Spleen (tissue), 11 donors: ENCODE results near the gene RIN2. TPM values are rescaled to one million over a fixed set of nuclear protein-coding genes. Genes with fewer than 3 reads are reported as not detected.

Source experiments
- DNase-seq: peaks from one replicate; pipeline ENCODE4 v3.0.0-alpha.2; 2020
- H3K27ac ChIP-seq, 8 donors: fragments of 200-600 bp; sonication (generic) in 7 of 8; 1 replicate in 4 of 8; 2 replicates in 4 of 8; pipeline versions ENCODE4 v1.5.0 to v1.8.0; 2016 to 2021; ENCODE audit warnings: inconsistent platforms in 4 of 8, mild to moderate bottlenecking in 4 of 8, moderate library complexity in 1 of 8
- H3K27me3 ChIP-seq, 7 donors: fragments of 200-600 bp; sonication (generic) in 6 of 7; replicated peaks in 1 of 7; 1 replicate in 4 of 7; 2 replicates in 3 of 7; pipeline versions ENCODE4 v1.5.0 to v1.8.0; 2016 to 2021; ENCODE audit warnings: inconsistent platforms in 3 of 7, mild to moderate bottlenecking in 1 of 7
- H3K36me3 ChIP-seq, 6 donors: fragments of 200-600 bp; sonication (generic) in 5 of 6; 1 replicate in 4 of 6; 2 replicates in 2 of 6; pipeline versions ENCODE4 v1.5.0 to v1.8.0; 2016 to 2021; ENCODE audit warnings: inconsistent platforms in 2 of 6
- H3K4me1 ChIP-seq, 6 donors: fragments of 200-600 bp; sonication (generic) in 5 of 6; 1 replicate in 3 of 6; 2 replicates in 3 of 6; pipeline versions ENCODE4 v1.5.0 to v1.8.0; 2016 to 2021; ENCODE audit warnings: inconsistent platforms in 3 of 6
- H3K4me3 ChIP-seq, 8 donors: fragments of 200-600 bp; sonication (generic) in 7 of 8; 1 replicate in 4 of 8; 2 replicates in 4 of 8; pipeline versions ENCODE4 v1.5.0 to v1.8.0; 2016 to 2021; ENCODE audit warnings: inconsistent platforms in 4 of 8, mild to moderate bottlenecking in 4 of 8, moderate library complexity in 2 of 8
- H3K9me3 ChIP-seq, 8 donors: fragments of 200-600 bp; sonication (generic) in 7 of 8; 1 replicate in 4 of 8; 2 replicates in 4 of 8; pipeline versions ENCODE4 v1.5.0 to v1.8.0; 2016 to 2021; ENCODE audit warnings: inconsistent platforms in 4 of 8
- POLR2A ChIP-seq, 3 donors: fragments of 450-650 bp; IDR thresholded peaks; one replicate each; pipeline ENCODE4 v1.5.1; 2017; ENCODE audit warnings: antibody characterized with exemption in 3 of 3, mild to moderate bottlenecking in 1 of 3
- POLR2AphosphoS5 ChIP-seq, 3 donors: sonication (generic); formaldehyde crosslinking; IDR thresholded peaks; one replicate each; pipeline ENCODE4 v1.5.1; 2017; ENCODE audit warnings: antibody characterized with exemption in 3 of 3
- whole genome bisulfite sequencing, 5 donors: extraction: QIAGEN DNeasy Blood & Tissue Kit in 3 of 5; methylation state at CpG; one replicate each; pipeline versions ENCODE4 v1.1.5 to v1.1.7; 2013 to 2018; 5-methylcytosine and 5-hydroxymethylcytosine counted together
- intact Hi-C: fragments of 100-400 bp; cut with DNase I; formaldehyde crosslinking; loops from one replicate; pipeline ENCODE4 v1.15.0; 2023; ENCODE audit warnings: low total_unique reads
- polyA plus RNA-seq, 3 donors: library from polyadenylated mRNA; stranded (reverse); fragments of 200-250 nt; gene quantifications; one replicate each; pipeline ENCODE4 v1.2.1, GENCODE V29; 2013
- total RNA-seq, 7 donors: library from RNA; depleted of rRNA in 3 of 7; stranded (reverse); fragments of >200 nt in 3 of 7; fragmentation: NEBNext Ultra II Directional in 4 of 7; extraction: Animal tissue kit (Norgen Biotek cat#: 25700) in 4 of 7; gene quantifications; one replicate each; pipeline versions ENCODE4 v1.1.0 to v1.2.1, GENCODE V29; 2016 to 2021
- TF ChIP-seq, protein P1 (sequence below), 11 experiments: fragments of 200-600 bp in 7 of 11; fragments of 450-650 bp in 4 of 11; sonication (generic) in 4 of 11; IDR thresholded peaks in 8 of 11; conservative IDR thresholded peaks in 3 of 11; 1 replicate in 7 of 11; 2 replicates in 4 of 11; pipeline versions ENCODE4 v1.4.0 to v1.8.0; 2016 to 2021; ENCODE audit warnings: antibody characterized with exemption in 11 of 11, inconsistent platforms in 4 of 11, mild to moderate bottlenecking in 1 of 11
- donor health status: healthy with polysubstance abuse.
- donor health status: DM: no; HTN: no; CAD: no; lungs with moderate emphysema.
- donor health status: DM: no; HTN: no; CAD: no.
- donor health status: Bipolar disorder and iron deficiency.
- donor health status: healthy.
- donor health status: DM: no; HTN: no; CAD: no.
- donor health status: DM: yes; HTN: yes; CAD: no.

The RIN2 gene
- total and polyA plus RNA-seq, 10 donors = 4.8 to 135 (median 64.0) TPM

DNA sequence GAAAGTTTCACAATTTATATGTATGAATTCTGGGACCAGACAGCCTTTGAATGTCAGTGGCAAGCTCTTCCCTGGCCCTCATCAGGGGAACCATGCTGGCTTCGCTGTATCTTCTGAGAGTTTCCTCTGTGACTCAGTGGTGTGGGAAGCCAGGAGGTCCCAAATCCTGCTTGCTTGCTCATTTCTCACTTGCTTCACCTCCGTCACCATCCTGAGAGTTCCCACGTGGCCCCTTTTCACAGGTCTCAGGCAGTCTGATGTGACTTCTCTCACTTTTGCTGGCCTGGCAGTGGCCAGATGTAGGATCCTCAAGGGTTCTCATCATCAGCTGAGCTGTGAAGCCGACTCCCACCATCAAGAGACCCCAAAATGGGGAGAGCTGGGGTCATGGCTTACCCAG, 28.4 kb upstream of the RIN2 start:
- no peak overlapping the region for H3K4me3 ChIP-seq
- intact Hi-C loops = no loop called here
- no peaks in the 10 kb centered on the region for H3K9me3 ChIP-seq
- DNase-seq = no peak
- H3K27ac ChIP-seq = no peak overlapping the region
- WGBS, 5 donors = 84 to 94% (median 93%) methylated on average over 4 of the region's 4 CpGs
- peaks cover 0 to 20% (median 4%) of the 10 kb centered on the region in 6 donors for H3K4me1 ChIP-seq
- TF ChIP-seq POLR2AphosphoS5 (IDR thresholded peaks at IDR 0.05) (no peak), POLR2A (IDR thresholded peaks at IDR 0.05) (no peak)
- H3K27me3 ChIP-seq = no peaks in the 10 kb centered on the region
- H3K36me3 ChIP-seq = no peaks in the 10 kb centered on the region

DNA sequence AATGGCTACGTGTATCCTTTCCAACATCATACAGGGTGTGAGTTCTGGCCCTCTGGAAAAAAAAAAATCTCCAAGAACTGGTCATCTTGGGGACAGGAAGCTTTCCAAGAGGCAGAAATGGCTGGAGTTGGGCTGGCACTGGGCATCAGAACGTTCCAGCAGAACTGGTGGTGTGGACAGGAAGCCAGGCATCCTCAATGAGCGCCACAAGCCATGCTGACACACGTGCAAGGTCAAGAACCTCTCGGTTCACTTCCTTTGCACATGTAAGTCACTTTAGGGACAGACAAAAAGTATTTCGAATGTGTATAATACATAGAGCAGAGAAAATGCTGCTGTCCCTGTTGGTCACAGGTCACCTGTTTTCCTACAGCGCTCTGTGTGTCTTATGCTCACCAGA, 27.4 kb upstream of the RIN2 start:
- Histone ChIP-seq H3K36me3 (no peaks in the 10 kb centered on the region), H3K27ac (no peak overlapping the region), H3K4me3 (no peak overlapping the region), H3K4me1 (peaks cover 0 to 24% (median 12%) of the 10 kb centered on the region in 6 donors), H3K9me3 (no peaks in the 10 kb centered on the region), H3K27me3 (no peaks in the 10 kb centered on the region)
- DNase-seq = no peak
- whole genome bisulfite sequencing, 5 donors = 42 to 50% (median 48%) methylated on average over 7 of the region's 7 CpGs
- TF ChIP-seq POLR2A (IDR thresholded peaks at IDR 0.05) (no peak), POLR2AphosphoS5 (IDR thresholded peaks at IDR 0.05) (no peak)
- TF ChIP-seq, protein P1, sequence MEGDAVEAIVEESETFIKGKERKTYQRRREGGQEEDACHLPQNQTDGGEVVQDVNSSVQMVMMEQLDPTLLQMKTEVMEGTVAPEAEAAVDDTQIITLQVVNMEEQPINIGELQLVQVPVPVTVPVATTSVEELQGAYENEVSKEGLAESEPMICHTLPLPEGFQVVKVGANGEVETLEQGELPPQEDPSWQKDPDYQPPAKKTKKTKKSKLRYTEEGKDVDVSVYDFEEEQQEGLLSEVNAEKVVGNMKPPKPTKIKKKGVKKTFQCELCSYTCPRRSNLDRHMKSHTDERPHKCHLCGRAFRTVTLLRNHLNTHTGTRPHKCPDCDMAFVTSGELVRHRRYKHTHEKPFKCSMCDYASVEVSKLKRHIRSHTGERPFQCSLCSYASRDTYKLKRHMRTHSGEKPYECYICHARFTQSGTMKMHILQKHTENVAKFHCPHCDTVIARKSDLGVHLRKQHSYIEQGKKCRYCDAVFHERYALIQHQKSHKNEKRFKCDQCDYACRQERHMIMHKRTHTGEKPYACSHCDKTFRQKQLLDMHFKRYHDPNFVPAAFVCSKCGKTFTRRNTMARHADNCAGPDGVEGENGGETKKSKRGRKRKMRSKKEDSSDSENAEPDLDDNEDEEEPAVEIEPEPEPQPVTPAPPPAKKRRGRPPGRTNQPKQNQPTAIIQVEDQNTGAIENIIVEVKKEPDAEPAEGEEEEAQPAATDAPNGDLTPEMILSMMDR (IDR thresholded peaks at IDR 0.05 in 8 of 11, conservative IDR thresholded peaks at IDR 0.05 in 3 of 11) = no peak
- intact Hi-C loops = no loop called here

DNA sequence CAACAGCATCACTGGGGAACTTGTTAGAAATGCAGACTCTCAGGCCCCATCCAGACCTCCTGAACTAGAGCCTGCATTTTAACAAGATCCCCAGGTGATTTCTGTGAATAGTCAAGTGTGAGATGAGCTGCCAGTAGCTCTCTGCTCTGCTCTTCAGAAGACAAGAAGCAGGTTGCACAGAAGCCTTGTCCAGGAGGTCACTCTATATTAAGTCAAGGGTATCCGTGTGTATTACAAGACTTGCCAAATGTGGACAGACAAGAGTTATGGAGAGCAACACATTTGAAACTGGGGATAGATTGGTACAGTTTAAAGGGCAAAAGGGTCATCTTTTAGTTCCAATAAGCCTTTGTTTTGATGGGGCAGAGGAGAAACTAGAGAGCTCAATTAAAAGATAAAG, 23.2 kb upstream of the RIN2 start:
- no peak overlapping the region for H3K27ac ChIP-seq

DNA sequence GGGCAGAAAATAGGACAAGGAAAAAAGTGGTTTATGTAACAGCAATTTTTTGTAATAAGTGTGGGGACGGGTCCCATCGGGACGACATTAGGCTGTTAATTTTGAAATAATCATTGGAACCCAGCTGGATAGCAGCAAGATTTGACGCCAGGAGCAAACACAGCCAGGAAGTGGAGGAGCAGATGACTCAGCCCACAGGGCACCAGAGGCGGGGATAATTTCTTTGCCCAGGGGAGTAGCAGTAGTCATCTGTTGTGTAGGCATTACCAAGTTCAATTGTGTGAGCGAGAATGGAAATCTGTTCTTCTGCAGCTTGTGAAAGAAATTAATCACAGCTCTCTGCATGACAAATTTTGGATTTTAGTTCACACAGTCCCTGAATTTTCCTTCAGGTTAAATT, 22.6 kb upstream of the RIN2 start:
- Histone ChIP-seq H3K4me3 (no peak overlapping the region), H3K9me3 (no peaks in the 10 kb centered on the region), H3K4me1 (peaks cover 0 to 26% (median 8%) of the 10 kb centered on the region in 6 donors), H3K27me3 (peaks cover 0 to 3% (median 0%) of the 10 kb centered on the region in 7 donors), H3K27ac (no peak overlapping the region), H3K36me3 (no peaks in the 10 kb centered on the region)
- intact Hi-C loops = no loop called here
- WGBS, 5 donors = 7 to 20% (median 14%) methylated on average over 6 of the region's 6 CpGs
- DNase-seq = no peak
- TF ChIP-seq, protein P1 (IDR thresholded peaks at IDR 0.05 in 8 of 11, conservative IDR thresholded peaks at IDR 0.05 in 3 of 11) = no peak
- TF ChIP-seq POLR2A (IDR thresholded peaks at IDR 0.05) (no peak), POLR2AphosphoS5 (IDR thresholded peaks at IDR 0.05) (no peak)

More for the DNA sequence above, 23.2 kb upstream of the RIN2 start:
- TF ChIP-seq, protein P1 (IDR thresholded peaks at IDR 0.05 in 8 of 11, conservative IDR thresholded peaks at IDR 0.05 in 3 of 11) = no peak
- no peak for TF ChIP-seq POLR2AphosphoS5 (IDR thresholded peaks at IDR 0.05)
- TF ChIP-seq POLR2A (IDR thresholded peaks at IDR 0.05) = no peak
- Histone ChIP-seq H3K36me3 (no peaks in the 10 kb centered on the region), H3K4me1 (peaks cover 0 to 27% (median 8%) of the 10 kb centered on the region in 6 donors), H3K9me3 (no peaks in the 10 kb centered on the region), H3K27me3 (peaks cover 0 to 3% (median 0%) of the 10 kb centered on the region in 7 donors), H3K4me3 (no peak overlapping the region)
- intact Hi-C loops = no loop called here
- WGBS, 5 donors = 78 to 96% (median 93%) methylated on average over 1 of the region's 1 CpG
- DNase-seq = no peak

DNA sequence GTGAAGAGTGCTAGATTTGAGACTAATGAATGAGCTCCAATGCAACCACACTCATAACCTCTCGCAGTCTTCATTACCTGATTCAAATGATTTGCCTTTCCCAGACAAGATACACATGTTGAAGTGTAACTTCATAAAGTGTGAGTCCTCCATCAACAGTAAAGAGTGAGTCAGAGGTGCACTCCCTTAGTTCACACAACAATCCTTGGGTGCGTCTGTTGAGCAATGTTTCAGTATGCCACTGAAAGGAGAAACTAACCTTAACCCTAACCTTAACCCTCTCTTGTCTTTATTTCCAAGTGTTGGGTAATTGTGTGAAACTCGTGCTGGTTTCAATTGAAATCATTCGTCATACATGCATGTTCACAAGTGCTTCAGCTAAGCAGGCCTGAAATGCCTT, 21.0 kb upstream of the RIN2 start:
- intact Hi-C loops = no loop called here
- H3K4me3 ChIP-seq = no peak overlapping the region
- H3K36me3 ChIP-seq = no peaks in the 10 kb centered on the region
- TF ChIP-seq, protein P1 (IDR thresholded peaks at IDR 0.05 in 8 of 11, conservative IDR thresholded peaks at IDR 0.05 in 3 of 11) = no peak
- TF ChIP-seq POLR2AphosphoS5 (IDR thresholded peaks at IDR 0.05) (no peak), POLR2A (IDR thresholded peaks at IDR 0.05) (no peak)
- H3K9me3 ChIP-seq = no peaks in the 10 kb centered on the region
- no peak overlapping the region for H3K27ac ChIP-seq
- 38 to 74% (median 48%) methylated on average over 4 of the region's 4 CpGs for WGBS, 5 donors
- peaks cover 0 to 21% (median 8%) of the 10 kb centered on the region in 6 donors for H3K4me1 ChIP-seq
- peaks cover 0 to 3% (median 0%) of the 10 kb centered on the region in 7 donors for H3K27me3 ChIP-seq
- no peak for DNase-seq
